K562 (cell line): ENCODE measurements around the gene KLC1. TPM values are rescaled to one million over a fixed set of nuclear protein-coding genes. Genes with fewer than 3 reads are reported as not detected.

Source experiments
- BHLHE40 ChIP-seq: IDR thresholded peaks from 2 replicates; pipeline ENCODE4 v1.6.1; 2011; ENCODE audit warnings: low read length, improper control_type of control experiment
- CCNT2 ChIP-seq: IDR thresholded peaks from 2 replicates; pipeline ENCODE4 v1.6.1; 2011; ENCODE audit warnings: borderline replicate concordance, low read depth, mild to moderate bottlenecking, moderate library complexity, mixed read lengths, low read length; ENCODE audit not compliant: insufficient read length; ENCODE audit errors: extremely low read depth
- CTCF ChIP-seq, 3 experiments: IDR thresholded peaks in 2 of 3; conservative IDR thresholded peaks in 1 of 3; 2 replicates each; pipeline ENCODE4 v1.5.1; 2011 to 2012; ENCODE audit warnings: low read length in 3 of 3, mild to moderate bottlenecking in 3 of 3, control low read depth in 2 of 3, improper control_type of control experiment in 1 of 3, inconsistent platforms in 1 of 3, low read depth in 1 of 3, mixed read lengths in 1 of 3, moderate library complexity in 1 of 3; ENCODE audit not compliant: insufficient read depth in 2 of 3
- LEF1 ChIP-seq: fragments of 450-650 bp; IDR thresholded peaks from 2 replicates; pipeline ENCODE4 v1.6.1; 2016; ENCODE audit warnings: mild to moderate bottlenecking
- MEIS2 ChIP-seq: fragments of 450-650 bp; IDR thresholded peaks from 2 replicates; pipeline ENCODE4 v1.6.1; 2014; ENCODE audit warnings: mild to moderate bottlenecking; ENCODE audit not compliant: partially characterized antibody
- NBN ChIP-seq: fragments of 450-650 bp; IDR thresholded peaks from 2 replicates; pipeline ENCODE4 v1.6.1; 2016; ENCODE audit warnings: low read depth, mild to moderate bottlenecking
- NFE2 ChIP-seq: IDR thresholded peaks from 2 replicates; pipeline ENCODE4 v1.6.1; 2014; ENCODE audit warnings: antibody characterized with exemption, low read depth
- PKNOX1 ChIP-seq: fragments of 450-650 bp; IDR thresholded peaks from 2 replicates; pipeline ENCODE4 v1.6.1; 2016
- REST ChIP-seq, 2 experiments: fragments of 450-650 bp; formaldehyde crosslinking in 1 of 2; IDR thresholded peaks; 2 replicates each; pipeline versions ENCODE4 v1.4.0 to v1.6.1; 2014 to 2020; ENCODE audit warnings: mild to moderate bottlenecking in 2 of 2, borderline replicate concordance in 1 of 2, low read depth in 1 of 2
- SNRNP70 ChIP-seq: fragments of 200-400 bp; formaldehyde crosslinking; optimal IDR thresholded peaks from 2 replicates; pipeline ENCODE3; 2017; ENCODE audit warnings: low read depth, low read length
- TEAD4 ChIP-seq, 2 experiments: sonication (generic) in 1 of 2; formaldehyde crosslinking in 1 of 2; IDR thresholded peaks; 2 replicates each; pipeline versions ENCODE4 v1.6.1 to v1.8.0; 2012 to 2022; ENCODE audit warnings: borderline replicate concordance in 1 of 2, inconsistent platforms in 1 of 2, low read length in 1 of 2, mild to moderate bottlenecking in 1 of 2, missing genetic modification reagents in 1 of 2
- ZNF354B ChIP-seq: fragments of 250-450 bp; sonication (Bioruptor Pico); IDR thresholded peaks from 2 replicates; pipeline ENCODE4 v1.4.0; 2020
- polyA plus RNA-seq, 8 experiments: library from polyadenylated mRNA; depleted of rRNA in 4 of 8; stranded (reverse) in 5 of 8; unstranded in 3 of 8; fragments of >200 nt; fragmentation: Nextera tagmentation in 2 of 8; fragmentation: Illumina TruSeq in 1 of 8; extraction: Ambion mirVana in 2 of 8; extraction: Trizol in 1 of 8; gene quantifications; 2 replicates each; pipeline versions ENCODE4 v1.2.1 to v1.2.3, GENCODE V29; 2011 to 2014; ENCODE audit warnings: inconsistent platforms in 1 of 8, missing spikeins in 1 of 8
- total RNA-seq, 7 experiments: library from RNA; depleted of rRNA in 6 of 7; stranded (reverse); fragments of >200 nt in 6 of 7; fragmentation: Illumina TruSeq in 2 of 7; extraction: Trizol in 2 of 7; gene quantifications; 2 replicates each; pipeline versions ENCODE4 v1.2.1 to v1.2.3, GENCODE V29; 2011 to 2021; ENCODE audit warnings: low replicate concordance in 1 of 7
- TF ChIP-seq, protein P1 (sequence below): sonication (generic); formaldehyde crosslinking; IDR thresholded peaks from 2 replicates; pipeline ENCODE4 v1.8.0; 2022; ENCODE audit warnings: mild to moderate bottlenecking, missing genetic modification reagents, borderline replicate concordance

The KLC1 gene
- total and polyA plus RNA-seq, 9 of the 15 experiments (the other 6 are each of a cell fraction or from before 2014, with no cell fraction given): 4.9 to 134 (median 54.8) TPM

DNA sequence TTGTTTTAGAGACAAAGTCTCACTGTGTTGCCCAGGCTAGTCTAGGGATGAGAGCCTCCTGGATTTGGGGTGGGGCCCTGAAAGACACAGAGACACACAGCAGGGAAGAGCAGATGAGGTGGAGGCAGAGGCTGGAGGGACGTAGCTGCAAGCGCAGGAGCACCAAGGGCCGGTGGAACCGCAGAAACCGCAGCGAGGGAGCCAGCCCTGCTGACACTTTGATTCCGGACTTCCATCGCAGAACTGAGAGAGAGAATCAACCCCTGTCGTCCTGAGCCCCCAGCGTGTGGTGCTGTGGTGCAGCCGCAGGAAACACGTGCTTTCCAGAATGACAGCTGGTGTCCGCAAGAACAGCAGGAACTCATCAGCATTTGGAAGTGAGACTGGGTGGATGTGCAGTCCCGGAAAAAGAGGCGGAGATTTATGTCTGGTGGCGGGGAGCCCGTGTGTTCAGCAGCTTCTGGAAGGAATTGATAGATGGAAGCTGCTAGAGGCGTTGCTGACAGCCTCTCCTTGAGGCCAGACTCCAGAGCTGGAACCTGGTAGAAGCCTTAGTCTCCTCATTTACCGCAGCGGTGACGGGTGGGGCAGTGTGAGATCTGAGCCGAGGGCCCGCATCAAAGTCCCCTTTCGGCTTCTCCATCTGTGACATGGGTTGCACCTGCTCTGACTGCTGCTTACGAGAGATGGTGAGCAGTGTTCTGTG is 21.9 kb upstream of the KLC1 start (continued):
- no peak for TF ChIP-seq TEAD4 (IDR thresholded peaks at IDR 0.05; ENCODE audit: low read length)
- no peak for TF ChIP-seq TEAD4 (CRISPR knock-in tag; IDR thresholded peaks at IDR 0.05; ENCODE audit: borderline replicate concordance)
- TF ChIP-seq SNRNP70: no peak
- TF ChIP-seq PKNOX1: peak; percentile 50; the same call in 1 of the 2 replicates
- no peak for TF ChIP-seq LEF1
- TF ChIP-seq, protein P1, sequence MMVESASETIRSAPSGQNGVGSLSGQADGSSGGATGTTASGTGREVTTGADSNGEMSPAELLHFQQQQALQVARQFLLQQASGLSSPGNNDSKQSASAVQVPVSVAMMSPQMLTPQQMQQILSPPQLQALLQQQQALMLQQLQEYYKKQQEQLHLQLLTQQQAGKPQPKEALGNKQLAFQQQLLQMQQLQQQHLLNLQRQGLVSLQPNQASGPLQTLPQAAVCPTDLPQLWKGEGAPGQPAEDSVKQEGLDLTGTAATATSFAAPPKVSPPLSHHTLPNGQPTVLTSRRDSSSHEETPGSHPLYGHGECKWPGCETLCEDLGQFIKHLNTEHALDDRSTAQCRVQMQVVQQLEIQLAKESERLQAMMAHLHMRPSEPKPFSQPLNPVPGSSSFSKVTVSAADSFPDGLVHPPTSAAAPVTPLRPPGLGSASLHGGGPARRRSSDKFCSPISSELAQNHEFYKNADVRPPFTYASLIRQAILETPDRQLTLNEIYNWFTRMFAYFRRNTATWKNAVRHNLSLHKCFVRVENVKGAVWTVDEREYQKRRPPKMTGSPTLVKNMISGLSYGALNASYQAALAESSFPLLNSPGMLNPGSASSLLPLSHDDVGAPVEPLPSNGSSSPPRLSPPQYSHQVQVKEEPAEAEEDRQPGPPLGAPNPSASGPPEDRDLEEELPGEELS (CRISPR knock-in tag): no peak
- TF ChIP-seq BHLHE40: peak; percentile 76
- TF ChIP-seq ZNF354B (CRISPR knock-in tag): no peak
- no peak for TF ChIP-seq CCNT2
- TF ChIP-seq MEIS2: peak; percentile 53
- no peak for TF ChIP-seq NFE2
- peak; percentile 26; the same call in 1 of the 2 replicates for TF ChIP-seq REST (IDR thresholded peaks at IDR 0.05; ENCODE audit: borderline replicate concordance)
- no peak for TF ChIP-seq REST (CRISPR knock-in tag; IDR thresholded peaks at IDR 0.05; ENCODE audit: low read depth)
- TF ChIP-seq CTCF (IDR thresholded peaks at IDR 0.05 in 2 of 3, conservative IDR thresholded peaks at IDR 0.05 in 1 of 3; ENCODE audit: insufficient read depth in 2 of 3, low read depth in 1 of 3, low read length in 3 of 3): peak; percentile 22 to 41 (median 27); a peak in 3 of 6 replicates
- TF ChIP-seq NBN: no peak
